Karpas-422 (cell line): ENCODE results near the gene ANKS1A. TPM values are rescaled to one million over a fixed set of nuclear protein-coding genes. Genes with fewer than 3 reads are reported as not detected.

Experiments
- DNase-seq: peaks from one replicate; pipeline ENCODE4 v3.0.0-alpha.2; 2015
- H2AFZ ChIP-seq: fragments of 200-600 bp; sonication (generic); 2 replicates; pipeline ENCODE4 v1.6.1; 2014; ENCODE audit warnings: antibody characterized with exemption, low read length, mixed read lengths
- H3K27ac ChIP-seq: fragments of 200-600 bp; sonication (generic); 2 replicates; pipeline ENCODE4 v1.5.1; 2014; ENCODE audit warnings: mild to moderate bottlenecking, low read length, moderate library complexity
- H3K27me3 ChIP-seq: fragments of 200-600 bp; sonication (generic); 2 replicates; pipeline ENCODE4 v1.6.1; 2014; ENCODE audit warnings: low read length, mixed read lengths
- H3K36me3 ChIP-seq: fragments of 200-600 bp; sonication (generic); 2 replicates; pipeline ENCODE4 v1.6.1; 2014; ENCODE audit warnings: low read length, mixed read lengths; ENCODE audit not compliant: insufficient read depth
- H3K4me1 ChIP-seq: fragments of 200-600 bp; sonication (generic); 2 replicates; pipeline ENCODE4 v1.6.1; 2014; ENCODE audit warnings: mild to moderate bottlenecking, low read length, mixed read lengths
- H3K4me2 ChIP-seq: fragments of 200-600 bp; sonication (generic); 2 replicates; pipeline ENCODE4 v1.6.1; 2014; ENCODE audit warnings: low read length, low read depth, mild to moderate bottlenecking; ENCODE audit not compliant: poor library complexity, severe bottlenecking
- H3K4me3 ChIP-seq: fragments of 200-600 bp; sonication (generic); 2 replicates; pipeline ENCODE4 v1.5.1; 2014; ENCODE audit warnings: mild to moderate bottlenecking, antibody characterized with exemption, low read length, mixed read lengths
- H3K79me2 ChIP-seq: fragments of 200-600 bp; sonication (generic); 2 replicates; pipeline ENCODE4 v1.6.1; 2014; ENCODE audit warnings: mild to moderate bottlenecking, low read length, mixed read lengths
- H3K9ac ChIP-seq: fragments of 200-600 bp; sonication (generic); 2 replicates; pipeline ENCODE4 v1.6.0; 2014; ENCODE audit warnings: low read length
- H3K9me2 ChIP-seq: fragments of 200-600 bp; sonication (generic), shearing (Covaris generic); replicated peaks from 2 replicates; pipeline ENCODE4 v1.6.0; 2014; ENCODE audit warnings: mild to moderate bottlenecking, low read length, moderate library complexity; ENCODE audit not compliant: insufficient read depth
- H3K9me3 ChIP-seq: fragments of 300-700, 200-600 bp; sonication (generic); 2 replicates; pipeline ENCODE4 v1.6.1; 2014; ENCODE audit warnings: low read length, mixed read lengths
- H4K20me1 ChIP-seq: fragments of 200-600 bp; sonication (generic); 2 replicates; pipeline ENCODE4 v1.6.1; 2014; ENCODE audit warnings: mild to moderate bottlenecking, antibody characterized with exemption, low read length, low read depth; ENCODE audit not compliant: insufficient read depth
- total RNA-seq: library from RNA; depleted of rRNA; stranded (reverse); fragments of >200 nt; shearing (Covaris generic); gene quantifications from 2 replicates; pipeline ENCODE4 v1.2.3, GENCODE V29; 2014; ENCODE audit warnings: low replicate concordance

The ANKS1A gene
- total RNA-seq, 1 experiment from 2014 or later = 7.0 TPM

DNA sequence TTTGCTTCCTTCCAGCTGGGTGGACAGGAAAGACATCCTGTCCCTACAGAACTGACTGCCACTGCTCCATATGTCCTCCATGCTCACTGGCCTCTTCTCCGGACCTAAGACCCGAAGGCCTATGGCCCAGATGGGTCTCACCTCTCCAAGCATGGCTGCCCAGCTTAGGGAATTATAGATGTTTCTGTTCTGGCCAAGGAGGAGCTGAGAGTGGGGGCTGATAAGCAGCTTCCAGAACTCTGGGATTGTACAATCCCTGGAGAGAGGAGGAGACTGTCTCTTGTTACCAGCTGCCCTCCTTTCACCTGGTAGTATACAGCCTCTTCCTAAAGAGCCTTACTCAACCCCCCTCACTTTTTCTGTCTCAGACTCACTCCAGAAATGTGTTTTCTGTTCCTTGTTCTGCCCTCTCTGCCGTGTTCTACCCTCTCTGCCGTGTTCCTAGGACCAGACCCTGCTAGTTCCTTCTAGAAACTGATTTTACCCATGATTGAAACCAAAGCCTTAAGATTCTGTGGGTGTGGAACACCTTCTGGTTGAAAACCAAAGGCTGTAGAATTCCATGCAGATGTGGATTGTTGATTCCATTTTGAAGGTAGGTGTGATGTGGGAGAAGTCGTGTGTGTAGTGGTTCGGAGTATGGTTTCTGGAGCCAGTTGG, 28.7 kb downstream of the ANKS1A start:
- no peak overlapping the region for H3K27ac ChIP-seq
- H3K36me3 ChIP-seq = no peaks in the 10 kb centered on the region
- peaks cover 23% of the 10 kb centered on the region for H4K20me1 ChIP-seq
- no peak overlapping the region for H3K4me3 ChIP-seq
- H3K79me2 ChIP-seq = peaks cover 7% of the 10 kb centered on the region; the same call in 1 of the 2 replicates
- H3K4me2 ChIP-seq = no peak overlapping the region
- H2AFZ ChIP-seq = no peak overlapping the region
- no peak overlapping the region for H3K9ac ChIP-seq
- no peaks in the 10 kb centered on the region for H3K27me3 ChIP-seq
- H3K9me2 ChIP-seq = no peaks in the 10 kb centered on the region
- H3K4me1 ChIP-seq = no peaks in the 10 kb centered on the region
- no peaks in the 10 kb centered on the region for H3K9me3 ChIP-seq
- no peak for DNase-seq

DNA sequence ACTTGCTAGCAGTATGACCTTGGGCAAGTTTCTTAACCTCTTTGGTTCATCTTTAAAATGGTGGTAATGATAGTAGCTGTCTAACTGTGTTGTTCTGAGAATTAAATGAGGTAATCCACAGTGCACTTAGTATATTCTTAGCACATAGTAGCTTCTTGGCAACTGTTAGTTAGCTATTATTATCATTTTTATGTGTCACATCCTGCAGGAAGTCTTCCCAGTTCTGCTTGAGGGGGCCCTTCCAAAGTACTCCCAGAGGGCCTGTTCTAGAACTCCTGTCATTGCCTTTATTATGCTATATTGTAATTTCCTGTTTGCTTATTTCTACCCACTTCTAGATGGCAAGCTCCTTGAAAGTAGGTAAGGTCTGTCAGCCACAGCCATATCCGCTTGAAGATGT, 30.6 kb downstream of the ANKS1A start:
- Histone ChIP-seq H4K20me1 (peaks cover 23% of the 10 kb centered on the region), H3K9me3 (no peaks in the 10 kb centered on the region), H3K27me3 (no peaks in the 10 kb centered on the region), H3K27ac (no peak overlapping the region), H3K4me1 (no peaks in the 10 kb centered on the region), H3K9me2 (no peaks in the 10 kb centered on the region), H2AFZ (no peak overlapping the region), H3K36me3 (no peaks in the 10 kb centered on the region), H3K9ac (no peak overlapping the region), H3K4me2 (no peak overlapping the region), H3K4me3 (no peak overlapping the region), H3K79me2 (no peaks in the 10 kb centered on the region; the same call in 1 of the 2 replicates)
- DNase-seq = no peak

DNA sequence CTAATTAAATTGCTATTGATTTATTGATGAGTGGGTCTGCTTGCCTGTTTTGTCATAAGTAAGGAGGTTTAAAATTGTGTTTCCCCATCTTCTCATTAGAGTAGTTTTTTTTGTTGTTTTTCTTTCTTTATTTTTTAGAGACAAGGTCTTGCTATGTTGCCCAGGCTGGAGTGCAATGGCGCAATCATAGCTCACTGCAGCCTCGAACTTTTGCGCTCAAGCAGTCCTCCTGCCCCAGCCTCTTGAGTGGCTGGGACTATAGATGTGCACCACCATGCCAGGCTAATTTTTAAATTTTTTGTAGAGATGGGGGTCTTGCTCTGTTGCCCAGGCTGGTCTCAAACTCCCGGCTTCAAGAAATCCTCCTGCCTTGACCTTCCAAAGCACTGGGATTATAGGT, 31.0 kb downstream of the ANKS1A start:
- Histone ChIP-seq H3K4me1 (no peaks in the 10 kb centered on the region), H3K9ac (no peak overlapping the region), H3K9me3 (no peaks in the 10 kb centered on the region), H3K4me2 (no peak overlapping the region), H3K36me3 (no peaks in the 10 kb centered on the region), H3K4me3 (no peak overlapping the region), H3K27ac (no peak overlapping the region), H4K20me1 (peaks cover 25% of the 10 kb centered on the region), H3K79me2 (no peaks in the 10 kb centered on the region), H3K9me2 (no peaks in the 10 kb centered on the region), H2AFZ (no peak overlapping the region), H3K27me3 (no peaks in the 10 kb centered on the region)
- DNase-seq = peak; percentile 26

DNA sequence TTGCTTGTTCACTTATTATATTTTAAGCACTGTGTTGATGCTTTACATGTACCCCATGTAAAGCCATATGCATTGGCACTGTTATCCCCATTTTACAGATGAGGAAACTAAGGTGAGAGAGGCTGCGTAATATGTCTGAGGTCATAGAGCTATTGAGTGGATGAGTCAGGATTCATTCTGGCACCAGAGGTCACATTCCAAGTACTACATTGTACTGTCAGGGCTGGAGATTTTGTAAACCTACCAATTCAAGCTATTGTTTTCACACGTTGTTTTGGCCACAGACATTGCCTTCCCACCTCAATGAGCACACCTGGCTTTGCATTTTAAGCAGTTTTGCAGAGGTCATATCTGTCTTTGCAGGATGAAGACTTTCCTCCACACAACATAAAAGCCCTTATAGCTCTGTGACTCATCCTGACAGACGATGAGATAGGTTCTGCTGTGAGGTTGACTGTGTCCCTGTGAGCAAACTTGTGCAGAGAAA, 33.2 kb downstream of the ANKS1A start:
- Histone ChIP-seq H3K79me2 (no peaks in the 10 kb centered on the region), H3K36me3 (no peaks in the 10 kb centered on the region), H2AFZ (no peak overlapping the region), H3K4me1 (no peaks in the 10 kb centered on the region), H3K27ac (no peak overlapping the region), H3K9me2 (no peaks in the 10 kb centered on the region), H3K27me3 (no peaks in the 10 kb centered on the region), H3K4me2 (no peak overlapping the region), H4K20me1 (peaks cover 29% of the 10 kb centered on the region), H3K9ac (no peak overlapping the region), H3K4me3 (no peak overlapping the region), H3K9me3 (no peaks in the 10 kb centered on the region)
- no peak for DNase-seq

DNA sequence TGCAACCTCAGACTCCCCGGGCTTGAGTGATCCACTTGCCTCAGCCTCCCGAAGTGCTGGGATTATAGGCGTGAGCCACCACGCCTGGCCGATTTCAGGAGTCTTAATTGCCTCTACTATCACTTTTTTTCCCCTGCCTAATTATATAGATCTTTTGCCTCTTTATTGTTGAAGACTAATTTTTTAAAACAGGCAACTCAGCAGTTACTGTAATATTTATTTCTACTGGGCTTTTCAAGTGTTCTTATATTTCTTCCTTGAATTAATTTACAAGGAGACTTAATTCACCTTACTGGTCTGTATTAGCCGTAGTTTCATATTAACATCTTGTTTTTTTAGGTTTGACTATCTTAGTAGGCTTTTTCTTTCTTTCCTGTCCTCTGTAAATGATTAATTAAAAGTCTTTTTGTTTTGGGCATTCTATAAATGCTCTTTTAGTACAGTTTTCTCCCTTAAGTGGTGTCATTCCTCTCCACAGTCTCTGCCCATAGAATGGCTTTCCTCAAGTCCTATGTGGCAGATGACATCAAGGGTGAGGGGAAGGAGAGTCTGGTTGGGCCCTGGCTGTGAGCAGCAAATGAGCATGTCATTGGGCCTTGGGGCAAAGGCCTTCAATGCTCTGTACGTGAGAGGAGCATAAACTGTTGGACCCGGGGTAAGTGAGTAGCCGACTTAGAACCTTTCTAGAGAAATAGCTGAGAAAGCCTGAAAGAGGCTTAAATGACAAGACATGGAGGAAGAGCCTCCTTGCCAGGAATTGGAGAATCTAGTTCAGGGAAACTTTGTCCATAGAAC, 36.0 kb downstream of the ANKS1A start:
- peaks cover 8% of the 10 kb centered on the region for H3K4me1 ChIP-seq

DNA sequence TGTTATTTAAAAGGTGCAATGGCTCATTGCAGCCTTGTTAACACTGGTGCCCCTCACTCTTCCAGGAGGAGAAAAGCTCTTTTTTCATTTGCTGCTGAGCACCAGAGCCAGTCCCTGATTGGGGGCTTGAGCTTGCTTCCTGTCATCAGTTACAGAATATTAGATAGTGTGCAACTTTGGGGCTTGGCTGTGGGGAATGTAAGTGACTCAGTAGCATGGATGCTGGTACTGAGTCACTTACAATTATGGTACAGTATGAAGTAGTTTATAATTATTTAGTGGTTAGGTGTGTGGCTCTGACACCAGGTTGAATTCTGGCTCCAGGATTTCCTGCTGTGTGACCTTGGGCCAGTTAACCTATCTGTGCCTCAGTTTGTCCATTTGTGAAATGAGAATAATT, 37.6 kb downstream of the ANKS1A start:
- peak; percentile 14 for DNase-seq
- Histone ChIP-seq H2AFZ (no peak overlapping the region), H3K27ac (no peak overlapping the region), H3K4me1 (peaks cover 8% of the 10 kb centered on the region), H3K4me2 (no peak overlapping the region), H3K9me3 (no peaks in the 10 kb centered on the region), H3K36me3 (no peaks in the 10 kb centered on the region), H3K79me2 (no peaks in the 10 kb centered on the region), H3K9me2 (no peaks in the 10 kb centered on the region), H3K27me3 (no peaks in the 10 kb centered on the region), H4K20me1 (peaks cover 39% of the 10 kb centered on the region), H3K9ac (no peak overlapping the region), H3K4me3 (no peak overlapping the region)

More for the DNA sequence above, 36.0 kb downstream of the ANKS1A start:
- Histone ChIP-seq H3K4me2 (no peak overlapping the region), H3K9ac (no peak overlapping the region), H3K9me3 (no peaks in the 10 kb centered on the region), H2AFZ (no peak overlapping the region), H4K20me1 (peaks cover 39% of the 10 kb centered on the region), H3K36me3 (no peaks in the 10 kb centered on the region), H3K4me3 (no peak overlapping the region), H3K9me2 (no peaks in the 10 kb centered on the region), H3K27me3 (no peaks in the 10 kb centered on the region), H3K79me2 (no peaks in the 10 kb centered on the region), H3K27ac (no peak overlapping the region)
- peak; percentile 20 for DNase-seq

DNA sequence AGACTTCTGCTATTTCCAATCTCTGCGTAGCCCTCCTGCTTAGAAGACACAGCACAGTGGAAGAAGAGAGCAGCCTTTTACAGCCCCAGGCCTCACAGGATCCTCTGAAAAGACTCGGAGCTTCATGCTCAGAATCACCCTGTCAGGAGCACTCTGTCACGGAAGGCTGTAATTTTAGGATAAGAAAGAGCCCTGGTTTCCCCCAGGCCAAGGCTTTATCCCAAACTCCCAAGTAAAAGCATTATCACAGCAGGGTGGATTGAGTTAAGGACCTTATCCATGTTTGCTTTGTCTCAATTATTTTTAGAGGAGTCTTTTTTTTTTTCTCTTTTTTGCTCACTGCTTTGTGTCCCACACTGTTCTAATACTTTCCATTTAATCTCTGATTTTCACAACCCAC, 39.2 kb downstream of the ANKS1A start:
- no peak overlapping the region for H2AFZ ChIP-seq
- no peaks in the 10 kb centered on the region for H3K27me3 ChIP-seq
- DNase-seq = peak; percentile 34
- peaks cover 4% of the 10 kb centered on the region for H3K79me2 ChIP-seq
- peaks cover 8% of the 10 kb centered on the region for H3K4me1 ChIP-seq
- no peak overlapping the region for H3K4me3 ChIP-seq
- H4K20me1 ChIP-seq = peaks cover 40% of the 10 kb centered on the region
- no peaks in the 10 kb centered on the region for H3K9me2 ChIP-seq
- no peak overlapping the region for H3K9ac ChIP-seq
- no peaks in the 10 kb centered on the region for H3K9me3 ChIP-seq
- H3K4me2 ChIP-seq = no peak overlapping the region
- H3K27ac ChIP-seq = no peak overlapping the region
- no peaks in the 10 kb centered on the region for H3K36me3 ChIP-seq

DNA sequence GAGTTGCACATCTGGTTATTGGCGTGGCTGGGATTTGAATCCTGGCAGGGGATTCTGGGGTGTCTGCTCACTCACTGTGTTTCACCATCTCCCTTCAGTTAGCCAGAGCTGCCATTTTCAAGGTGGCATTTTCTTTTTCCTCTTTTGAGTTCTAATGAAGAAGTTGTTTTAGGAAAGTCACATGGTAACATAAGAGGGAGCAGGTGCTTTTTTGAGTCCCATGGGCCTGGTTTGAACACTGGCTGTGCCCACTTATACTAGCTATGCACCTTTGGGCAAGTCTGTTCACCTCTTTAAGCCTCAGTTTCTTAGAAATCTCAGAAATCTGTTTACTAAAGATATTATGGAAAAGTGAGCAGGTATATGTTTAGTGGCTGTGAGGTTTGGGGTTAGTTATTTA, 39.6 kb downstream of the ANKS1A start:
- H3K27me3 ChIP-seq = no peaks in the 10 kb centered on the region

More for the DNA sequence above, 39.6 kb downstream of the ANKS1A start:
- DNase-seq = peak; percentile 40
- H2AFZ ChIP-seq = no peak overlapping the region
- no peak overlapping the region for H3K4me2 ChIP-seq
- no peaks in the 10 kb centered on the region for H3K9me2 ChIP-seq
- no peak overlapping the region for H3K27ac ChIP-seq
- H3K4me3 ChIP-seq = no peak overlapping the region
- peaks cover 39% of the 10 kb centered on the region for H4K20me1 ChIP-seq
- peaks cover 4% of the 10 kb centered on the region for H3K79me2 ChIP-seq
- H3K9me3 ChIP-seq = no peaks in the 10 kb centered on the region
- H3K9ac ChIP-seq = no peak overlapping the region
- H3K36me3 ChIP-seq = no peaks in the 10 kb centered on the region
- H3K4me1 ChIP-seq = peaks cover 8% of the 10 kb centered on the region
